Coronary artery (tissue), 2 donors: ENCODE measurements around the gene IL31.
"Not testable (repeated sequence)": the region's sequence is repeated elsewhere in the genome, so short reads cannot be mapped to it uniquely, and the experiment has no call there.

ENCODE experiments used
- DNase-seq: peaks from one replicate; pipeline ENCODE4 v3.0.0-alpha.2; 2017; ENCODE audit warnings: low spot score
- H3K27ac ChIP-seq, 2 donors: fragments of 200-600 bp; sonication (generic); one replicate each; pipeline ENCODE4 v1.5.1; 2016 to 2019
- H3K4me3 ChIP-seq: fragments of 200-600 bp; sonication (generic); 2 replicates; pipeline ENCODE4 v1.5.1; 2016; ENCODE audit warnings: mild to moderate bottlenecking, moderate library complexity
- CTCF ChIP-seq: fragments of 200-600 bp; sonication (generic); IDR thresholded peaks from one replicate; pipeline ENCODE4 v1.5.1; 2019; ENCODE audit warnings: antibody characterized with exemption

IL31 gene

DNA sequence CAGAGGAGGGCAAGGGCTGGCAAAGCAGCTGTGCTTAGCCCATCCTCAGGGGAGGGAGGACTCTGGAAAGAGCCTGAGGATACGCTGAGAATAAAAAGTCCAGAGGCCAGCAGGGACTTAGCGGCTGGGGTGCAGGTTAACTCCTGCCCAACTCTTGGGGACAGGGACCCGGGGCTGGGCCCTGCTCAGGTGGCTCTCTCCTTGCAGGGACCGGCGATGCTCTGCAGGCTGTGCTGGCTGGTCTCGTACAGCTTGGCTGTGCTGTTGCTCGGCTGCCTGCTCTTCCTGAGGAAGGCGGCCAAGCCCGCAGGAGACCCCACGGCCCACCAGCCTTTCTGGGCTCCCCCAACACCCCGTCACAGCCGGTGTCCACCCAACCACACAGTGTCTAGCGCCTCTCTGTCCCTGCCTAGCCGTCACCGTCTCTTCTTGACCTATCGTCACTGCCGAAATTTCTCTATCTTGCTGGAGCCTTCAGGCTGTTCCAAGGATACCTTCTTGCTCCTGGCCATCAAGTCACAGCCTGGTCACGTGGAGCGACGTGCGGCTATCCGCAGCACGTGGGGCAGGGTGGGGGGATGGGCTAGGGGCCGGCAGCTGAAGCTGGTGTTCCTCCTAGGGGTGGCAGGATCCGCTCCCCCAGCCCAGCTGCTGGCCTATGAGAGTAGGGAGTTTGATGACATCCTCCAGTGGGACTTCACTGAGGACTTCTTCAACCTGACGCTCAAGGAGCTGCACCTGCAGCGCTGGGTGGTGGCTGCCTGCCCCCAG, 32.3 kb upstream of the IL31 start:
- H3K4me3 ChIP-seq: no peak overlapping the region
- TF ChIP-seq CTCF: no peak
- H3K27ac ChIP-seq: no peak overlapping the region
- DNase-seq: no peak

GRCh38 chr12:122205053-122205925, 31.3 kb upstream of the IL31 start:
- no peak for TF ChIP-seq CTCF
- DNase-seq: no peak
- Histone ChIP-seq H3K27ac (no peak overlapping the region), H3K4me3 (no peak overlapping the region)

DNA sequence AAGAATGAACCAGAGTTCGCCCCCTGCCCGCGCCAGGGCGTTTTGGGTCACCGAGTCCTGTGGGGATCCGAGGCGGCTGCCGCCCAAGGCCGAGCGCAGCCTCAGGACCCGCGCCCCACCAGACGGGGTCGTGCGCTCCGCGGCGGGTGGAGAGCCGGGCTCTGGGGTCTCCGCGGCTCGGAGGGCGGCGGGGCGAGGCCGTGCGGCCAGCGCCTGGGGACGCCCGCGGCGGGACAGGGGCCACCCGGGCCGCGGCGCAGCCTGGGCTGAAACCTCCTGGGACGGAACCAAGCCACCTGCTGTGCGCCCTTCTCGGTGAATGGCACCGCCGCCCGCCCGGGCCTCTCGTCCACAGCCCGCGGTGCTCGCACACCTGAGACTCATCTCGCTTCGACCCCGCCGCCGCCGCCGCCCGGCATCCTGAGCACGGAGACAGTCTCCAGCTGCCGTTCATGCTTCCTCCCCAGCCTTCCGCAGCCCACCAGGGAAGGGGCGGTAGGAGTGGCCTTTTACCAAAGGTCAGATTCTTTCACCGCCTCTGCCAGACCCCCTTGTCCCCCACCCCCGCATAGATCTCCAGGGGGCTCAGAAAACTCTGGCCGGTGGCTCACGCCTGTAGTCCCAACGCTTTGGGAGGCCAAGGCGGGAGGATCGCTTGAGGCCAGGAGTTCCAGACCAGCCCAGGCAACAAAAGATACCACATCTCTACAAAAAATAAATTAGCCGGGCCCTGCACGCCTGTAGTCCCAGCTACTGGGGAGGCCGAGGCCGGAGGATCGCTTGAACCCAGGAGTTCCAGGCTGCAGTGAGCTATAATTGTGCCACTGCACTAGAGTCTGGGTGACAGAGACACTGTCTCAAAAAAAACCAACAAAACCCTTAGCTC, 30.4 kb upstream of the IL31 start:
- H3K4me3 ChIP-seq: peak overlapping the region; percentile 84

GRCh38 chr12:122203301-122204166, 29.5 kb upstream of the IL31 start, which contains the start of gene B3GNT4:
Gene B3GNT4, plus strand, starts transcription at chr12:122203709. Its CDS starts 910 bp downstream, at chr12:122204619.
- DNase-seq: no peak
- Histone ChIP-seq H3K27ac (no peak within 1 kb of the TSS), H3K4me3 (peak within 1 kb of the TSS; percentile 84)
- TF ChIP-seq CTCF: no peak

More for the DNA sequence above, 30.4 kb upstream of the IL31 start:
- TF ChIP-seq CTCF: no peak
- no peak overlapping the region for H3K27ac ChIP-seq
- DNase-seq: no peak

GRCh38 chr12:122202811-122203210, 28.8 kb upstream of the IL31 start:
- not testable (repeated sequence) for DNase-seq, H3K27ac ChIP-seq

DNA sequence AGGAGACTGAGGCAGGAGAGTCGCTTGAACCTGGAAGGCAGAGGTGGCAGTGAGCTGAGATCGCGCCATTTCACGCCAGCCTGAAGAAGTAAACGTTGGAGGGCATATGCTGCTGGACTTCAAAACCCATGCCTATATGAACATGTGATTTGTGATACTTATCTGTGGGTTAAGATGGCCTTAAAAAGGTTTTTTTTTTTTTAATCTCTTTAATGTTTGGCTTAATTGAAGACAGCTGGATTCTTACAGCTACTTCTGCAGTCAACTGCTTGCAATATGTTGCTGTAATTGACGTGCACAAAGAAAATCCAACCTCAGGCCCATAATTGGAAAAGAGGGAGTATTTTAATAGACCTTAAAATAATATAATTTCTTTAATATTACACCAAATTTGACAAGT, 28.0 kb upstream of the IL31 start:
- Histone ChIP-seq H3K27ac (no peak overlapping the region), H3K4me3 (no peak overlapping the region)
- DNase-seq: no peak
- TF ChIP-seq CTCF: no peak

More at GRCh38 chr12:122202811-122203210, 28.8 kb upstream of the IL31 start:
- H3K4me3 ChIP-seq: peak overlapping the region; percentile 84
